Dedifferentiated amniotic fluid mesenchymal stem cell (primary cell): ENCODE data around the gene BNC1.
"Not testable (repeated sequence)": the region's sequence is repeated elsewhere in the genome, so short reads cannot be mapped to it uniquely, and the experiment has no call there.

Source experiments
- DNase-seq: peaks from one replicate; pipeline ENCODE4 v3.0.0-alpha.2; 2016; ENCODE audit errors: extremely low spot score

Gene BNC1

GRCh38 chr15:83249030-83249343, 35.5 kb downstream of the BNC1 start:
- DNase-seq = no peak

GRCh38 chr15:83248151-83249029, 36.1 kb downstream of the BNC1 start:
- peak; percentile 82 for DNase-seq

- no peak for DNase-seq
Measured at GRCh38 chr15:83243634-83244033, 40.8 kb downstream of the BNC1 start.

GRCh38 chr15:83230242-83230641, 54.2 kb downstream of the BNC1 start:
- DNase-seq = no peak

- DNase-seq = no peak
Measured at GRCh38 chr15:83225449-83225848, 59.0 kb downstream of the BNC1 start.

GRCh38 chr15:83221781-83222180, 62.7 kb downstream of the BNC1 start:
- DNase-seq = not testable (repeated sequence)

- DNase-seq = no peak
Measured at GRCh38 chr15:83219026-83219425, 65.4 kb downstream of the BNC1 start.

GRCh38 chr15:83215306-83215705, 69.2 kb downstream of the BNC1 start:
- no peak for DNase-seq

GRCh38 chr15:83210619-83211018, 73.8 kb downstream of the BNC1 start:
- DNase-seq = no peak

- no peak for DNase-seq
Measured at GRCh38 chr15:83209333-83209732, 75.1 kb downstream of the BNC1 start.

- DNase-seq = no peak
Measured at GRCh38 chr15:83208367-83208661, 76.2 kb downstream of the BNC1 start.

- DNase-seq = peak; percentile 44
Measured at GRCh38 chr15:83207660-83208366, 76.7 kb downstream of the BNC1 start, which contains the start of gene HDGFL3. Gene HDGFL3, minus strand, starts transcription at chr15:83207823. Its CDS starts 409 bp downstream, at chr15:83207414.

- no peak for DNase-seq
Measured at GRCh38 chr15:83207009-83207659, 77.3 kb downstream of the BNC1 start.

- no peak for DNase-seq
Measured at GRCh38 chr15:83206526-83207008, 77.9 kb downstream of the BNC1 start.
